NCI-H1436 treated with DMSO at 0.1 percent for 48 hours (cell line): ENCODE data around the gene IPMK.

ENCODE experiments used
- DNase-seq: peaks from one replicate; lab custom pipeline; 2025; lab: John Stamatoyannopoulos, UW

The IPMK gene

GRCh38 chr10:58267713-58268453 lies at the start of gene IPMK:
Gene IPMK (minus strand): TSS chr10:58267894. CDS start chr10:58267611, 283 bp downstream.
- DNase-seq: peak; percentile 65

- DNase-seq: no peak
These were observed 49.2 kb upstream of the IPMK start for GRCh38 chr10:58316874-58317273.

- DNase-seq: no peak
These were observed 43.3 kb upstream of the IPMK start for GRCh38 chr10:58311026-58311425.

- DNase-seq: no peak
These were observed 40.0 kb upstream of the IPMK start for GRCh38 chr10:58307676-58308075.

GRCh38 chr10:58305821-58306220 lies 38.1 kb upstream of the IPMK start:
- DNase-seq: no peak

- no peak for DNase-seq
These were observed 36.5 kb upstream of the IPMK start for GRCh38 chr10:58304099-58304633.

GRCh38 chr10:58302254-58302653 lies 34.6 kb upstream of the IPMK start:
- no peak for DNase-seq

- DNase-seq: no peak
These were observed 33.0 kb upstream of the IPMK start for GRCh38 chr10:58300676-58301075.

GRCh38 chr10:58299580-58299979 lies 31.9 kb upstream of the IPMK start:
- no peak for DNase-seq

- DNase-seq: no peak
These were observed 26.3 kb upstream of the IPMK start for GRCh38 chr10:58293989-58294388.

GRCh38 chr10:58291538-58292174 lies 24.0 kb upstream of the IPMK start:
- DNase-seq: peak; percentile 23

- DNase-seq: no peak
These were observed 14.9 kb upstream of the IPMK start for GRCh38 chr10:58282615-58283014.

- no peak for DNase-seq
These were observed 13.5 kb upstream of the IPMK start for GRCh38 chr10:58281092-58281752.

- no peak for DNase-seq
These were observed 12.8 kb upstream of the IPMK start for GRCh38 chr10:58280477-58280876.

- DNase-seq: no peak
These were observed 11.2 kb upstream of the IPMK start for GRCh38 chr10:58278962-58279307.

- DNase-seq: no peak
These were observed 10.7 kb upstream of the IPMK start for GRCh38 chr10:58278274-58278961.

- no peak for DNase-seq
These were observed 8.2 kb upstream of the IPMK start for GRCh38 chr10:58275908-58276307.

- DNase-seq: no peak
These were observed 7.6 kb upstream of the IPMK start for GRCh38 chr10:58275261-58275660.

GRCh38 chr10:58269782-58270290 lies 2.1 kb upstream of the IPMK start:
- no peak for DNase-seq

GRCh38 chr10:58268946-58269781 lies 1.5 kb upstream of the IPMK start, which contains the start of gene CISD1:
Gene CISD1 (plus strand): TSS chr10:58269162. CDS start chr10:58269274, 112 bp downstream.
- DNase-seq: peak; percentile 94

GRCh38 chr10:58268454-58268945 lies 806 bp upstream of the IPMK start:
- DNase-seq: no peak
